ENCODE results near the gene ZNF614. TPM values are rescaled to one million over a fixed set of nuclear protein-coding genes. Genes with fewer than 3 reads are reported as not detected.
"Not testable (repeated sequence)": the region's sequence is repeated elsewhere in the genome, so short reads cannot be mapped to it uniquely, and the experiment has no call there.

Gene ZNF614
- 14.3 and 15.3 TPM in 2 replicates for total RNA-seq (2014; rRNA removed; shearing (Covaris generic))

- DNase-seq (ENCODE audit: low spot score): peak; percentile 88
These were observed at the start of gene ZNF614 for GRCh38 chr19:52028027-52028779. Gene ZNF614, minus strand, starts transcription at chr19:52028379. Its CDS starts 2,634 bp downstream, at chr19:52025745.

GRCh38 chr19:52070496-52070895 lies 42.3 kb upstream of the ZNF614 start:
- peak; percentile 74 for DNase-seq (ENCODE audit: low spot score)

- no peak for DNase-seq (ENCODE audit: low spot score)
These were observed 41.5 kb upstream of the ZNF614 start for GRCh38 chr19:52069653-52070052.

DNA sequence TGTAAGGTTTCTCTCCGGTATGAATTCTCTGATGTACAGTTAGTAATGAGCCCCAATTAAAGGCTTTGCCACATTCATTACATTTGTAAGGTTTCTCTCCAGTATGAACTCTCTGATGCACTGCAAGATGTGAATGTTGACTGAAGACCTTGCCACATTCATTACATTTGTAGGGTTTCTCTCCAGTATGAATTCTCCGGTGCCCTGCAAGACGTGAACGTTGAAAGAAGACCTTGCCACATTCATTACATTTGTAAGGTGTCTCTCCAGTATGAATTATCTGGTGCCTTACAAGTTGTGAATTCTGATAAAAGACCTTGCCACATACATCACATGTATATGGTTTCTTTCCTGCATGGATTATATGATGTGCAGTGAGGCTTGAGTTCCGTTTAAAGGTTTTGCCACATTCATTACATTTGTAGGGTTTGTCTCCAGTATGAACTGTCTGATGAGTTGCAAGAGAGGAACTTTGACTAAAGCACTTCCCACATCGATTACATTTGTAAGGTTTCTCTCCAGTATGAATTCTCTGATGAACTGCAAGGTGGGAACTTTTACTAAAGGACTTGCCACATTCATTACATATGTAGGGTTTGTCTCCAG lies 38.2 kb upstream of the ZNF614 start:
- DNase-seq (ENCODE audit: low spot score): no peak

- DNase-seq (ENCODE audit: low spot score): no peak
These were observed 37.2 kb upstream of the ZNF614 start for GRCh38 chr19:52065399-52065798.

DNA sequence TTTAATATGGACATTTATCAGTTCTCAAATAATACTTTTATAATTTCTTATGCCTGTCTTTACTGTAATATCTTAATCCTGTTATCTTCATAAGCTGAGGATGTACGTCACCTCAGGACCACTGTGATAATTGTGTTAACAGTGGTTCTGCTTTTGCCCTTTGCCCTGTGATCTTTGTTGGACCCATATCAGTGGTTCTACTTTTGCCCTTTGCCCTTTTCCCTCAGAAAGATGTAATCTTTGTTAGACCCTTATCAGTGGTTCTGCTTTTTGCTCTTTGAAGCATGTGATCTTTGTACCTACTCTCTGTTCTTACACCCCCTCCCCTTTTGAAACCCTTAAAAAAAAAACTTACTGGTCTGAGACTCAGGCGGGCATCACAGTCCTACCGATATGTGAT lies 28.3 kb upstream of the ZNF614 start:
- DNase-seq (ENCODE audit: low spot score): not testable (repeated sequence)

- not testable (repeated sequence) for DNase-seq (ENCODE audit: low spot score)
These were observed 23.6 kb upstream of the ZNF614 start for GRCh38 chr19:52051736-52052135.

DNA sequence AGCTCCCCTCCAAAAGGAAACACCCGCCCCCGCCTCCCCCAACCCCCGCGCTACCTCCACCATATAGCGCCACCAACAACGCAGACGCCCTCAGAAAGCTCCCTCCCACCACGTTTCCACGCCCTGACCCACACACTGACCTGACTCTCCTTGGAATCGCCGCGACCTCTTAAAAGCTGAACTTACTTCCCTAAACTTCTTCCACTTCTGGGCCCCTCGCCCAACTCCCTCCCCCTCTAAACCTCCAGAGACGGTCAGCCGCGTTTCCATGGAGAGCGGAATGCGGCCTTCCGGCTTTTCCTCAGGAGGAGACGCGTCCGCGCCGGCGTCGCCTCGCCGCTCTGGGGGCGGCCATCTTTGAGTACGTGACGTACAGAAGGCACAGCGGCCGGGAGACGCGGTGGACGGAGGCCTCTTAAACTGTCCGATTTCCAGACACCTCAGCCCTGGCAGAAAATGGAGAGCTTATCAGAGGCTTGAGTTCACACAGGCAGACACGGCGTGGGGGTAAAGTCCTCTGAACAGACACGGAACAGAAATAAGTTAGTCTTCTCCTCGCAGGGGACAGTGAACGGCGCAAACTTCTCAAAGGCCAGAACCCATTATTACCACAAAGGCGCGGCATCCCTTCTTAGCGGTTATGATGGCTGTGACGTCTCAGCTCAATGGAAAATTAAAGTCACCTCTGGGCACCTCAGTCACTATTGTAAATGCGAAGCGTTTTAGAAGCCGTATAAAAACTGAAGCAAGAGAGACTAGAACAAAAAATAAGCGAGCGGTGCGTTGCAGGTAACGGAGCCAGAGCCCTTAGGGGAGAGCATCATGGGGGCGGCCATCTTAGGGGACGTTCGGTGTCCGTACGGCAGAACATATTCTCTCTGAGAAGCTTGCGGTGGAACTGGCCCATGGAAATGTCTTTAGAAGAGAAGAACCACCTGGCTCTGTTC lies 20.6 kb upstream of the ZNF614 start, which contains the start of gene ZNF432:
TSS of gene ZNF432 (minus strand) at position 284 of the 947 bp plus-strand sequence. CDS start 1,970 bp downstream, outside the sequence.
- DNase-seq (ENCODE audit: low spot score): peak; percentile 78

DNA sequence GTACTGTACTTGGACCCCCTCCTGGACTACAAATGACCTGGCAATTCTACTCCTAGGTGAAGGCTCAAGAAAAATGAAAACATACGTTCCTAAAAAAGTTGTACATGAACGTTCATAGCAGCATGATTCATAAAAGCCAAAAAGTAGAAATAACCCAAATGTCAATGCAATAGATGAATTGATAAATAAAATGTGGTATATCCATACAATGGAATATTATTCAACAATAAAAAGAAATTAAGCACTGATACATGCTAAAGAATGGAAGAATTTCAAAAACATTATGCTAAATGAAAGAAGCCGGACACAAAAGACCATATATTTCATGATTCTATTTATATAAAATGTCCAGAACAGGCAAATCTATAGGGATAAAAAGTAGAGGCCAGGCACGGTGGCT lies 11.0 kb upstream of the ZNF614 start:
- DNase-seq (ENCODE audit: low spot score): no peak

DNA sequence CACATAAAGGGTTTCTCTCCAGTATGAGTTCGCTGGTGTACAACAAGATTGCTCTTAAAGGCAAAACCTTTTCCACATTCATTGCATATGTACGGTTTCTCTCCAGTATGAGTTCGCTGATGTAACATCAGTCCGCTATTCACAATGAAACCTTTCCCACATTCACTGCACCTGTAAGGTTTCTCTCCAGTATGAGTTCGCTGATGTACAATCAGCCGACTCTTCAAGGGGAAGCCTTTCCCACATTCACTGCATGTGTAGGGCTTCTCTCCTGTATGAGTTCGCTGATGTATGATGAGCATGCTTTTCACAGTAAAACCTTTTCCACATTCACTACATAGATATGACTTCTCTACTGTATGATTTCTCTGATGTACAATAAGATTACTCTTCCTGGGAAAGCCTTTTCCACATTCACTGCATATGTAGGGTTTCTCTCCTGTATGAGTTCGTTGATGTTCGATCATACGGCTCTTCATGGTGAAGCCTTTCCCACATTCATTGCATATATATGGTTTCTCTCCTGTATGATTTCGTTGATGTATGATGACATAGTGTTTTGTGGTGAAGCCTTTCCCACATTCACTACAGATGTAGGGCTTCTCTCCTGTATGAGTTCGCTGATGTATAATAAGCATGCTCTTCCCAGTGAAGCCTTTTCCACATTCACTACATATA lies 6.0 kb upstream of the ZNF614 start:
- no peak for DNase-seq (ENCODE audit: low spot score)

GRCh38 chr19:52028780-52029123 lies 573 bp upstream of the ZNF614 start:
- no peak for DNase-seq (ENCODE audit: low spot score)

DNA sequence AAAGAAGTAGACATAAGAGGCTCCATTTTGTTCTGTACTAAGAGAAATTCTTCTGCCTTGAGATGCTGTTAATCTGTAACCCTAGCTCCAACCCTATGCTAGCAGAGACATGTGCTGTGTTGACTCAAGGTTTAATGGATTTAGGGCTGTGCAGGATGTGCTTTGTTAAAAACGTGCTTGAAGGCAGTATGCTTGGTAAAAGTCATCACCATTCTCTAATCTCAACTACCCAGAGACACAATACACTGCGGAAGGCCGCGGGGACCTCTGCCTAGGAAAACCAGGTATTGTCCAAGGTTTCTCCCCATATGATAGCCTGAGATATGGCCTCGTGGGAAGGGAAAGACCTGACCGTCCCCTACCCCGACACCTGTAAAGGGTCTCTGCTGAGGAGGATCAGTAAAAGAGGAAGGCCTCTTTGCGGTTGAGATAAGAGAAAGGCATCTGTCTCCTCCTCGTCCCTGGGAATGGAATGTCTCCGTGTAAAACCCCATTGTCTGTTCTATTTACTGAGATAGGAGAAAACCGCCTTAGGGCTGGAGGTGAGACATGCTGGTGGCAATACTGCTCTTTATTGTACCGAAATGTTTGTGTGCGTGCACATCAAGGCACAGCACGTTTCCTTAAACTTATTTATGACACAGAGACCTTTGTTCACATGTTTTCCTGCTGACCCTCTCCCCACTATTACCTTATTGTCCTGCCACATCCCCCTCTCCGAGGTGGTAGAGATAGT lies 1.8 kb downstream of the ZNF614 start:
- DNase-seq (ENCODE audit: low spot score): not testable (repeated sequence)

DNA sequence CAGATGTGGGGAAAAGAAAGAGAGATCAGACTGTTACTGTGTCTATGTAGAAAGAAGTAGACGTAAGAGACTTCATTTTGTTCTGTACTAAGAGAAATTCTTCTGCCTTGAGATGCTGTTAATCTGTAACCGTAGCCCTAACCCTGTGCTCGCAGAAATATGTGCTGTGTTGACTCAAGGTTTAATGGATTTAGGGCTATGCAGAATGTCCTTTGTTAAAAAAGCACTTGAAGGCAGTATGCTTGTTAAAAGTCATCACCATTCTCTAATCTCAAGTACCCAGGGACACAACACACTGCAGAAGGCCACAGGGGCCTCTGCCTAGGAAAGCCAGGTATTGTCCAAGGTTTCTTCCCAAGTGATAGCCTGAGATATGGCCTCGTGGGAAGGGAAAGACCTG lies 3.7 kb downstream of the ZNF614 start:
- DNase-seq (ENCODE audit: low spot score): not testable (repeated sequence)

DNA sequence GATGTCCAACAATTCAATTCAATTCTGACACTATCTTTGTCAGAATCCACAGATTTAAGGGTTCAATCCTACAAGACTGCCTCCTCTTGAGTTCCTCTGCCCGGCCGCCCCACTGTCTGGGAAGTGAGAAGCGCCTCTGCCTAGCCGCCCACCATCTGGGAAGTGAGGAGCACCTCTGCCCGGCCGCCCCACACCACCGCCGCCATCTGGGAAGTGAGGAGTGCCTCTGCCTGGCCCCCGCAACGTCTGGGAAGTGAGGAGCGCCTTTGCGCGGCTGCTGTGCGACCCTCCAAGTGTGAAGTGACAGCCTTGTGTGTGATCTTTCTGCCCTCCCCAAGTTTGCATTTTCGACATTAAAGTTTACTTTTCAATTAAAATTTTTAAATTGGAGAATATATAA lies 6.0 kb downstream of the ZNF614 start:
- no peak for DNase-seq (ENCODE audit: low spot score)

DNA sequence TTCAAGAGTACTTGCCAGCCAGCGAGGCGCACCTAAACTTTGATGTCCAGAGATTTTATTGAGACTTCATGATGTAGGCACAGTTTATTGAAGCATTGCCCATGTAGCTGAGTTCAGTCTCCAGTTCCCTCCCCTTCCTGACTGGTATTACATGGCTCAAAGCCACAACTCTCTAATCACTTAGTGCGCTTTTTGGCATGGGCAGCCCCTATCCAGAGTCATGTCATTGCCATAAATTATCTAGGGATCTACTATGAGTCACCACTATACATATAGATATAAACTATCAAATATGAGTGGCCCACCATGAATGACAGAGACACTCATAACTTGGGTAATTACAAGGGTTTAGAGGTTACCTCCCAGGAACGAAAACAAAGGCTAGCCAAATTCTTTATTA lies 7.7 kb downstream of the ZNF614 start:
- no peak for DNase-seq (ENCODE audit: low spot score)

- DNase-seq (ENCODE audit: low spot score): no peak
These were observed 17.5 kb downstream of the ZNF614 start for GRCh38 chr19:52010674-52011073.

- peak; percentile 70 for DNase-seq (ENCODE audit: low spot score)
These were observed 20.2 kb downstream of the ZNF614 start, which contains the start of gene ZNF615 for GRCh38 chr19:52007806-52008557. Gene ZNF615, minus strand, starts transcription at chr19:52008211. Its CDS starts 4,500 bp downstream, at chr19:52003711.

DNA sequence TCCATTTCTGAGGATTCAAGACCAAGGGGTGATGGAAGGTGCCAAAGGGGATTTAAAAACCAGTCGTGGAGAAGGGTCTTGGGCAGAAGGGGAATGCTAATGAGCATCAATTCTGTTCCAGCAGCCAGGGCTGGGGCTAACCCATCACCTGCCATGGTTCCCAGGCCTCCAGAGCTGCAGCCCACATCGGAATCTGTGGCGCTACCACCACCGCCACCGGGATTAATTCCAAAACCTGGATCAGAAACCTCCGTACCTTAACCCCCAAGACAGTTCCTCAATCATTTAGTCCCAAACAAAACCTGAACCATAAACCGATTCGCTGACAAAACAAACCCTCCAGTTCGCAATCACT lies 20.8 kb downstream of the ZNF614 start:
- DNase-seq (ENCODE audit: low spot score): no peak

DNA sequence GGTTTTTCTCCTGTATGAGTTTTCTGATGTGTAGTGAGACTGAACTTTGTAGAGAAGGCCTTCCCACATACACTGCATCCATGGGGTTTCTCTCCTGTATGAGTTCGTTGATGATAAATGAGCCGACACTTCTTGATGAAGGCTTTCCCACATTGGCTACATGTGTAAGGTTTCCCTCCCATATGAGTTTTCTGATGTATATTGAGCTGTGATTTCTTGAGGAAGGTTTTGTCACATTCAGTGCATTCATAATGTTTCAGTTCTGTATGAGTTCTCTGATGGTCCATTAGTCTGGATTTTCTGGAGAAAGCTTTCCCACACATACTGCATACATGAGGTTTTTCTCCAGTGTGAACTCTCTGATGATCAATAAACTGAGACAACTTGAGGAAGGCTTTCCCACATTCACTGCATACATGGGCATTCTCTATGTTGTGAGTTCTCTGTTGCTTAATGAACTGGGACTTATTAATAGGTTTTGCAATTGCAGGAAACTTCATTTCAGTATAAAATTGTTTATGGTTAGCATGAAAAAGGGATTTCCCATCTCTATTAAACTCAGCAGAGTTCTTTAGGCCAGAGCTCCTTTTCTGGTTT lies 34.0 kb downstream of the ZNF614 start:
- DNase-seq (ENCODE audit: low spot score): no peak

GRCh38 chr19:51993422-51993821 lies 34.8 kb downstream of the ZNF614 start:
- no peak for DNase-seq (ENCODE audit: low spot score)
